K562 (cell line): ENCODE data around the gene CTBP2. TPM values are rescaled to one million over a fixed set of nuclear protein-coding genes. Genes with fewer than 3 reads are reported as not detected.
A peak's percentile ranks its signal among the peaks of the same experiment; 100 is the strongest.

Source experiments
- ATAC-seq: fragments of 200-7000 bp; cut with Tn5 transposase; 3 replicates; pipeline ENCODE4 v1.9.1; 2020; ENCODE audit warnings: moderate library complexity
- BruUV-seq: library from RNA; stranded (reverse); fragments of 400-500 nt; replicated peaks from 2 replicates; lab custom pipeline; 2021; lab: Mats Ljungman, UMichigan
- CTCF ChIA-PET: fragments of 300-600 bp; formaldehyde crosslinking; extraction: SDS; loops from one replicate; lab custom pipeline; 2021; ENCODE audit warnings: low intra/inter-chr PET ratio; lab: Yijun Ruan, JAX
- POLR2A ChIA-PET: fragments of 300-600, 350-650 bp; sonication (Branson Sonifier 250); formaldehyde crosslinking; extraction: SDS; loops from one replicate; lab custom pipeline; 2021; ENCODE audit warnings: antibody characterized with exemption, inconsistent platforms; lab: Yijun Ruan, JAX
- DNase-seq, 4 experiments: peaks; one replicate each; pipeline versions ENCODE4 v3.0.0 to v3.0.0-alpha.2; 2011 to 2018; ENCODE audit warnings: low spot score in 3 of 4, mixed read lengths in 3 of 4; ENCODE audit errors: extremely low read depth in 1 of 4
- FAIRE-seq: peaks from 2 replicates; lab custom pipeline; 2011; peaks lifted over from hg19 to GRCh38; lab: Jason Lieb, UNC
- H2AFZ ChIP-seq: 2 replicates; pipeline ENCODE4 v1.6.0; 2011; ENCODE audit warnings: low read depth, low read length, control low read depth, inconsistent platforms
- H3K27ac ChIP-seq: fragments of 200-600 bp; 3 replicates; pipeline ENCODE4 v1.8.0; 2011; ENCODE audit warnings: low read depth, mild to moderate bottlenecking, control low read depth, inconsistent platforms, low read length, moderate library complexity, mixed read lengths; ENCODE audit errors: extremely low read depth
- H3K27me3 ChIP-seq, 2 experiments: fragments of 300-600 bp in 1 of 2; 2 replicates in 1 of 2; 3 replicates in 1 of 2; pipeline versions ENCODE4 v1.6.0 to v1.8.0; 2011; ENCODE audit warnings: inconsistent platforms in 2 of 2, low read length in 2 of 2, mild to moderate bottlenecking in 1 of 2, mixed read lengths in 1 of 2, moderate library complexity in 1 of 2; ENCODE audit not compliant: control insufficient read depth in 2 of 2, insufficient read depth in 2 of 2
- H3K36me3 ChIP-seq: fragments of 300-600 bp; 3 replicates; pipeline ENCODE4 v1.8.0; 2011; ENCODE audit warnings: mild to moderate bottlenecking, low read length, inconsistent platforms; ENCODE audit not compliant: control insufficient read depth, insufficient read depth
- H3K4me1 ChIP-seq, 2 experiments: fragments of 200-600 bp in 1 of 2; replicated peaks in 1 of 2; 2 replicates in 1 of 2; 3 replicates in 1 of 2; pipeline versions ENCODE4 v1.5.1 to v1.8.0; 2011; ENCODE audit warnings: inconsistent platforms in 2 of 2, low read length in 2 of 2, mild to moderate bottlenecking in 1 of 2, mixed read lengths in 1 of 2, moderate library complexity in 1 of 2; ENCODE audit not compliant: control insufficient read depth in 2 of 2, insufficient read depth in 2 of 2
- H3K4me2 ChIP-seq: 2 replicates; pipeline ENCODE4 v1.6.1; 2011; ENCODE audit warnings: low read length, control low read depth, inconsistent platforms, mixed read lengths; ENCODE audit not compliant: insufficient read depth
- H3K4me3 ChIP-seq: fragments of 200-600 bp; sonication (generic), shearing (Covaris generic); 2 replicates; pipeline ENCODE4 v1.5.1; 2016; ENCODE audit warnings: control low read depth, inconsistent platforms
- H3K79me2 ChIP-seq: fragments of 200-600 bp; 3 replicates; pipeline ENCODE4 v1.8.0; 2011; ENCODE audit warnings: low read length, inconsistent platforms; ENCODE audit not compliant: control insufficient read depth, insufficient read depth
- H3K9ac ChIP-seq, 2 experiments: 2 replicates each; pipeline versions ENCODE4 v1.6.0 to v1.6.1; 2011; ENCODE audit warnings: low read depth in 2 of 2, low read length in 2 of 2, control low read depth in 1 of 2, inconsistent platforms in 1 of 2, mild to moderate bottlenecking in 1 of 2, mixed read lengths in 1 of 2; ENCODE audit not compliant: insufficient read depth in 1 of 2
- H3K9me1 ChIP-seq: one replicate; pipeline ENCODE4 v1.6.0; 2011; ENCODE audit warnings: inconsistent platforms, mild to moderate bottlenecking, low read length, moderate library complexity; ENCODE audit not compliant: control insufficient read depth, insufficient read depth
- H3K9me3 ChIP-seq: replicated peaks from 2 replicates; pipeline ENCODE4 v1.5.1; 2011; ENCODE audit warnings: low read depth, low read length, inconsistent platforms; ENCODE audit not compliant: control insufficient read depth, insufficient read depth
- H4K20me1 ChIP-seq: replicated peaks from 2 replicates; pipeline ENCODE4 v1.6.1; 2011; ENCODE audit warnings: low read length, inconsistent platforms, mixed read lengths; ENCODE audit not compliant: control insufficient read depth, insufficient read depth
- ASH1L ChIP-seq: fragments of 450-650 bp; IDR thresholded peaks from 2 replicates; pipeline ENCODE4 v1.6.1; 2018; ENCODE audit warnings: borderline replicate concordance, mild to moderate bottlenecking, low read depth; ENCODE audit not compliant: partially characterized antibody
- CSDE1 ChIP-seq, 2 experiments: fragments of 450-650 bp; IDR thresholded peaks; 2 replicates each; pipeline ENCODE4 v1.6.1; 2016; ENCODE audit warnings: mild to moderate bottlenecking in 1 of 2
- DACH1 ChIP-seq: fragments of 450-650 bp; IDR thresholded peaks from 2 replicates; pipeline ENCODE4 v1.6.1; 2018; ENCODE audit not compliant: partially characterized antibody
- E4F1 ChIP-seq: fragments of 250-450 bp; sonication (Bioruptor Pico); IDR thresholded peaks from 2 replicates; pipeline ENCODE4 v1.5.0; 2021; ENCODE audit warnings: mild to moderate bottlenecking, borderline replicate concordance
- ELK3 ChIP-seq: fragments of 450-650 bp; formaldehyde crosslinking; IDR thresholded peaks from 2 replicates; pipeline ENCODE4 v1.4.0; 2020; ENCODE audit warnings: mild to moderate bottlenecking
- KAT7 ChIP-seq: sonication (generic); formaldehyde crosslinking; IDR thresholded peaks from 2 replicates; pipeline ENCODE4 v1.8.0; 2022; ENCODE audit warnings: missing genetic modification reagents, mild to moderate bottlenecking, borderline replicate concordance
- MXD1 ChIP-seq: fragments of 250-450 bp; sonication (Bioruptor Pico); IDR thresholded peaks from 2 replicates; pipeline ENCODE4 v1.8.0; 2021; ENCODE audit warnings: borderline replicate concordance, mild to moderate bottlenecking, moderate library complexity; ENCODE audit not compliant: poor library complexity, severe bottlenecking
- NCOA2 ChIP-seq, 2 experiments: fragments of 450-650 bp; IDR thresholded peaks; 2 replicates each; pipeline ENCODE4 v1.6.1; 2018; ENCODE audit warnings: mild to moderate bottlenecking in 2 of 2, moderate library complexity in 1 of 2; ENCODE audit not compliant: partially characterized antibody in 2 of 2
- POLR2G ChIP-seq: fragments of 200-400 bp; formaldehyde crosslinking; IDR thresholded peaks from 2 replicates; pipeline ENCODE4 v1.6.1; 2017; ENCODE audit warnings: low read depth, mild to moderate bottlenecking, antibody characterized with exemption, low read length, moderate library complexity
- SIN3A ChIP-seq, 2 experiments: fragments of 150-350 bp in 1 of 2; IDR thresholded peaks; 2 replicates each; pipeline ENCODE4 v1.6.1; 2011 to 2016; ENCODE audit warnings: borderline replicate concordance in 2 of 2, low read depth in 2 of 2, low read length in 2 of 2, mild to moderate bottlenecking in 2 of 2, moderate library complexity in 2 of 2; ENCODE audit not compliant: control insufficient read depth in 1 of 2
- SPI1 ChIP-seq: IDR thresholded peaks from 2 replicates; pipeline ENCODE4 v1.6.1; 2011; ENCODE audit warnings: low read depth, low read length, control low read depth, borderline replicate concordance
- TCF15 ChIP-seq: fragments of 250-450 bp; sonication (Bioruptor Pico); IDR thresholded peaks from 2 replicates; pipeline ENCODE4 v1.8.0; 2022; ENCODE audit warnings: moderate library complexity, mild to moderate bottlenecking, inconsistent platforms
- TFAP4 ChIP-seq: sonication (generic); formaldehyde crosslinking; IDR thresholded peaks from 2 replicates; pipeline ENCODE4 v1.8.0; 2022; ENCODE audit warnings: missing genetic modification reagents, mild to moderate bottlenecking, moderate library complexity, borderline replicate concordance
- ZEB2 ChIP-seq: fragments of 450-650 bp; IDR thresholded peaks from 2 replicates; pipeline ENCODE4 v1.6.1; 2016
- ZKSCAN8 ChIP-seq: fragments of 200-800 bp; sonication (Bioruptor generic); IDR thresholded peaks from 2 replicates; pipeline ENCODE4 v1.6.1; 2016; ENCODE audit warnings: missing genetic modification characterization, missing compliant biosample characterization
- WGBS: fragments of 100-300 bp; shearing (Covaris generic); methylation state at CpG from one replicate; pipeline ENCODE4 v1.1.6; 2016; ENCODE audit warnings: low coverage, mixed read lengths; ENCODE audit not compliant: insufficient coverage; ENCODE audit errors: missing lambda C conversion rate; 5-methylcytosine and 5-hydroxymethylcytosine counted together
- in situ Hi-C: fragments of 300-500 bp; cut with MboI; formaldehyde crosslinking; loops from 4 replicates; pipeline ENCODE4 v1.15.0; 2018; ENCODE audit warnings: inconsistent platforms, mixed read lengths
- intact Hi-C: fragments of 100-400 bp; cut with micrococcal nuclease; formaldehyde crosslinking; loops from 2 replicates; pipeline ENCODE4 v1.14.2; 2022
- polyA plus RNA-seq, 8 experiments: library from polyadenylated mRNA; depleted of rRNA in 4 of 8; stranded (reverse) in 5 of 8; unstranded in 3 of 8; fragments of >200 nt; fragmentation: Nextera tagmentation in 2 of 8; fragmentation: Illumina TruSeq in 1 of 8; extraction: Ambion mirVana in 2 of 8; extraction: Trizol in 1 of 8; gene quantifications; 2 replicates each; pipeline versions ENCODE4 v1.2.1 to v1.2.3, GENCODE V29; 2011 to 2014; ENCODE audit warnings: inconsistent platforms in 1 of 8, missing spikeins in 1 of 8
- total RNA-seq, 7 experiments: library from RNA; depleted of rRNA in 6 of 7; stranded (reverse); fragments of >200 nt in 6 of 7; fragmentation: Illumina TruSeq in 2 of 7; extraction: Trizol in 2 of 7; gene quantifications; 2 replicates each; pipeline versions ENCODE4 v1.2.1 to v1.2.3, GENCODE V29; 2011 to 2021; ENCODE audit warnings: low replicate concordance in 1 of 7

CTBP2 gene
- total and polyA plus RNA-seq, 9 of the 15 experiments (the other 6 are each of a cell fraction or from before 2014, with no cell fraction given), result 1.3 to 8.8 (median 5.1) TPM

GRCh38 chr10:125160856-125161706, 718 bp upstream of the CTBP2 start:
- DNase-seq, result peak; percentile 82 to 89 (median 84)
- no peak for TF ChIP-seq NCOA2 (IDR thresholded peaks at IDR 0.05; ENCODE audit: partially characterized antibody in 2 of 2)
- no peak for TF ChIP-seq E4F1 (CRISPR knock-in tag)
- TF ChIP-seq TFAP4 (CRISPR knock-in tag), result peak; percentile 26; the same call in 1 of the 2 replicates
- TF ChIP-seq MXD1 (CRISPR knock-in tag), result peak; percentile 64
- no peak for TF ChIP-seq ZEB2
- TF ChIP-seq POLR2G, result peak; percentile 85
- 0 out of 2 replicates have a peak, but pooled peaks have one; percentile 15 for TF ChIP-seq SPI1
- no peak for TF ChIP-seq ZKSCAN8 (CRISPR knock-in tag)
- TF ChIP-seq DACH1, result no peak
- TF ChIP-seq ELK3, result no peak
- peak; percentile 22 to 59; a peak in 1 of 4 replicates for TF ChIP-seq SIN3A (IDR thresholded peaks at IDR 0.05; ENCODE audit: borderline replicate concordance in 2 of 2, control insufficient read depth in 1 of 2, low read depth in 2 of 2, low read length in 2 of 2)
- TF ChIP-seq TCF15 (CRISPR knock-in tag), result no peak
- no peak for TF ChIP-seq ASH1L
- no peak for TF ChIP-seq CSDE1 (IDR thresholded peaks at IDR 0.05)
- no peak for TF ChIP-seq KAT7 (CRISPR knock-in tag)

More at GRCh38 chr10:125160856-125161706, 718 bp upstream of the CTBP2 start:
- Histone ChIP-seq H2AFZ (peak overlapping the region; percentile 84), H3K4me2 (peak overlapping the region; percentile 69), H3K27me3 (no peaks in the 10 kb centered on the region), H3K4me3 (peak overlapping the region; percentile 74), H3K36me3 (no peaks in the 10 kb centered on the region), H3K9ac (peak overlapping the region; percentile 56 to 91), H3K79me2 (peaks cover 38% of the 10 kb centered on the region), H3K4me1 (peaks cover 0 to 25% of the 10 kb centered on the region in 2 experiments; a peak in 4 of 5 replicates), H3K9me3 (no peaks in the 10 kb centered on the region), H3K27ac (peak overlapping the region; percentile 83), H4K20me1 (no peaks in the 10 kb centered on the region), H3K9me1 (no peaks in the 10 kb centered on the region)
- no TSS peak for BruUV-seq
- FAIRE-seq, result peak; percentile 65
- POLR2A ChIA-PET, result no interaction called here
- in situ Hi-C loops (loop anchor here (25.0 kb wide), 1 partner anchor 224 kb away; the partner anchor contains the start of gene ZRANB1), intact Hi-C loops (no loop called here)
- CTCF ChIA-PET, result no interaction called here
- 0% methylated on average over 15 of the region's 76 CpGs for whole genome bisulfite sequencing
- ATAC-seq, result peak; percentile 83
